Upper lobe of right lung (tissue), 1 donor: ENCODE results near the gene PODXL2. TPM values are rescaled to one million over a fixed set of nuclear protein-coding genes. Genes with fewer than 3 reads are reported as not detected.

Experiments used
- ATAC-seq: fragments of 200-7000 bp; cut with Tn5 transposase; one replicate; pipeline ENCODE4 v1.9.1; 2020; ENCODE audit warnings: mild to moderate bottlenecking, moderate library complexity
- DNase-seq: peaks from one replicate; pipeline ENCODE4 v3.0.0-alpha.2; 2020
- H3K27ac ChIP-seq: fragments of 200-600 bp; one replicate; pipeline ENCODE4 v1.8.0; 2022
- H3K27me3 ChIP-seq: fragments of 200-600 bp; one replicate; pipeline ENCODE4 v1.8.0; 2022; ENCODE audit warnings: mild to moderate bottlenecking
- H3K36me3 ChIP-seq: fragments of 200-600 bp; one replicate; pipeline ENCODE4 v1.8.0; 2022
- H3K4me1 ChIP-seq: fragments of 200-600 bp; one replicate; pipeline ENCODE4 v1.8.0; 2022
- H3K4me3 ChIP-seq: fragments of 200-600 bp; one replicate; pipeline ENCODE4 v1.8.0; 2022; ENCODE audit warnings: mild to moderate bottlenecking
- H3K9me3 ChIP-seq: fragments of 200-600 bp; one replicate; pipeline ENCODE4 v1.8.0; 2022
- intact Hi-C: fragments of 100-400 bp; cut with DNase I; formaldehyde crosslinking; loops from one replicate; pipeline ENCODE4 v1.11.0; 2022
- total RNA-seq: library from RNA; stranded (reverse); fragmentation: NEBNext Ultra II Directional; extraction: Animal tissue kit (Norgen Biotek cat#: 25700); gene quantifications from one replicate; pipeline ENCODE4 v1.2.1, GENCODE V29; 2021
- TF ChIP-seq, protein P1 (sequence below): fragments of 200-600 bp; IDR thresholded peaks from one replicate; pipeline ENCODE4 v1.8.0; 2022; ENCODE audit warnings: antibody characterized with exemption
- donor health status: DM: no; HTN: yes; CAD: no; lungs with severe emphysema.

The PODXL2 gene
- total RNA-seq, 1 donor from 2014 or later = 3.7 TPM

DNA sequence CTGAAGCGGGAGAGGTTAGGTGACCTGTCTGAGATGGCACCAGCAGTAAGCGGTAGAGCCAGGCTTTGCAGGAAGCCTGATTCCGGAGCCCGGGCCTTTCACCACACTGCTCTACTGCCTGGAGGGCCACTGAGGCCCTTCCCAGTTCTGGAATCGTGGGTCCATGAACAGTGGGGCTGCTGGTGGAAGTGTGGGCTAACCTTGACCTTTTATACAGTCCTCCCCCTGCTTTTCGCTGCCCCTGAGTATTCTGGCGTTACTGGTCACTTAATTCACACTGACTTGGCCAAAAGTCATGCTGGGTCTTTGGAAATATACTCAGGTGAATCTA is 41.2 kb downstream of the PODXL2 start:
- peaks cover 13% of the 10 kb centered on the region for H3K4me1 ChIP-seq
- peak; percentile 32 for DNase-seq
- intact Hi-C loops = no loop called here

DNA sequence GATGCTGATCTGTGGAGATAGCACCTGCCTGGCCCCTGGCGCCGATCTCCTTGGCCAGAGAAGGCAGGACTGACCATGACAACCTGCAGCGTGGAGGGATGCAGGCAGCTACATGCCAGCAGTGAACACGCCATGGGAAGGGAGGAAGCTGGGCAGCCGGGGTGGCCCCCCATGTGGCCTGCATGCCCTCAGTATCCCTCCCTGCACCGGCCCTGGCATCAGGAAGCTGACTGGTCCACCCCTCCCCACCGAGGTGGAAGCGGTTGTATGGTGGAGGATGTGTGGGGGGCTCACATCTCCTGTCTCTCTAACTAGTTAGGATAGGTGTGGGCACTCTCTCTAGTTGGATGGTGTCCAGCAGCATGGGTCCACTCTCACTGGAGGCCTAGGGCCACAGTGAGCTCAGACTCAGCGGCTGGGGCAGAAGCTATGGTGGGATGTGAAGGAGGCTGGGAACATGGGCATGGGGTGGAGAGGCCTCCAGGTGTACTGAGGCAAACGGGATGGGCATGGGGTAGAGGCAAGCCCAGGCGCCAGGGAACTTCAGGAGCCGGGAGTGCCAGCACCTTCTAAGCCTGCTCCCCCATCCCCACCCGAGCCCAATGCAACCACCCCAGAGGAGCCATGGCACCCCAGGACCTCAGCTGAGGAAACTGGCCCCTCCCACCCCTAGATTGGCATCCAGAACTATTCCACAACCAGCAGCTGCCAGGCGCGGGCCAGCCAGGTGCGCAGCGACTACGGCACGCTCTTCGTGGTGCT is 42.0 kb downstream of the PODXL2 start:
- DNase-seq (peak; percentile 63), ATAC-seq (no peak)
- intact Hi-C loops = no loop called here
- no peaks in the 10 kb centered on the region for H3K27me3 ChIP-seq
- H3K36me3 ChIP-seq = no peaks in the 10 kb centered on the region
- peaks cover 13% of the 10 kb centered on the region for H3K4me1 ChIP-seq
- H3K4me3 ChIP-seq = no peak overlapping the region
- TF ChIP-seq, protein P1, sequence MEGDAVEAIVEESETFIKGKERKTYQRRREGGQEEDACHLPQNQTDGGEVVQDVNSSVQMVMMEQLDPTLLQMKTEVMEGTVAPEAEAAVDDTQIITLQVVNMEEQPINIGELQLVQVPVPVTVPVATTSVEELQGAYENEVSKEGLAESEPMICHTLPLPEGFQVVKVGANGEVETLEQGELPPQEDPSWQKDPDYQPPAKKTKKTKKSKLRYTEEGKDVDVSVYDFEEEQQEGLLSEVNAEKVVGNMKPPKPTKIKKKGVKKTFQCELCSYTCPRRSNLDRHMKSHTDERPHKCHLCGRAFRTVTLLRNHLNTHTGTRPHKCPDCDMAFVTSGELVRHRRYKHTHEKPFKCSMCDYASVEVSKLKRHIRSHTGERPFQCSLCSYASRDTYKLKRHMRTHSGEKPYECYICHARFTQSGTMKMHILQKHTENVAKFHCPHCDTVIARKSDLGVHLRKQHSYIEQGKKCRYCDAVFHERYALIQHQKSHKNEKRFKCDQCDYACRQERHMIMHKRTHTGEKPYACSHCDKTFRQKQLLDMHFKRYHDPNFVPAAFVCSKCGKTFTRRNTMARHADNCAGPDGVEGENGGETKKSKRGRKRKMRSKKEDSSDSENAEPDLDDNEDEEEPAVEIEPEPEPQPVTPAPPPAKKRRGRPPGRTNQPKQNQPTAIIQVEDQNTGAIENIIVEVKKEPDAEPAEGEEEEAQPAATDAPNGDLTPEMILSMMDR = no peak
- H3K9me3 ChIP-seq = no peaks in the 10 kb centered on the region
- H3K27ac ChIP-seq = no peak overlapping the region

More for the DNA sequence above, 41.2 kb downstream of the PODXL2 start:
- H3K36me3 ChIP-seq = no peaks in the 10 kb centered on the region
- H3K27me3 ChIP-seq = no peaks in the 10 kb centered on the region
- TF ChIP-seq, protein P1 = no peak
- H3K27ac ChIP-seq = no peak overlapping the region
- H3K9me3 ChIP-seq = no peaks in the 10 kb centered on the region
- ATAC-seq = no peak
- H3K4me3 ChIP-seq = no peak overlapping the region

DNA sequence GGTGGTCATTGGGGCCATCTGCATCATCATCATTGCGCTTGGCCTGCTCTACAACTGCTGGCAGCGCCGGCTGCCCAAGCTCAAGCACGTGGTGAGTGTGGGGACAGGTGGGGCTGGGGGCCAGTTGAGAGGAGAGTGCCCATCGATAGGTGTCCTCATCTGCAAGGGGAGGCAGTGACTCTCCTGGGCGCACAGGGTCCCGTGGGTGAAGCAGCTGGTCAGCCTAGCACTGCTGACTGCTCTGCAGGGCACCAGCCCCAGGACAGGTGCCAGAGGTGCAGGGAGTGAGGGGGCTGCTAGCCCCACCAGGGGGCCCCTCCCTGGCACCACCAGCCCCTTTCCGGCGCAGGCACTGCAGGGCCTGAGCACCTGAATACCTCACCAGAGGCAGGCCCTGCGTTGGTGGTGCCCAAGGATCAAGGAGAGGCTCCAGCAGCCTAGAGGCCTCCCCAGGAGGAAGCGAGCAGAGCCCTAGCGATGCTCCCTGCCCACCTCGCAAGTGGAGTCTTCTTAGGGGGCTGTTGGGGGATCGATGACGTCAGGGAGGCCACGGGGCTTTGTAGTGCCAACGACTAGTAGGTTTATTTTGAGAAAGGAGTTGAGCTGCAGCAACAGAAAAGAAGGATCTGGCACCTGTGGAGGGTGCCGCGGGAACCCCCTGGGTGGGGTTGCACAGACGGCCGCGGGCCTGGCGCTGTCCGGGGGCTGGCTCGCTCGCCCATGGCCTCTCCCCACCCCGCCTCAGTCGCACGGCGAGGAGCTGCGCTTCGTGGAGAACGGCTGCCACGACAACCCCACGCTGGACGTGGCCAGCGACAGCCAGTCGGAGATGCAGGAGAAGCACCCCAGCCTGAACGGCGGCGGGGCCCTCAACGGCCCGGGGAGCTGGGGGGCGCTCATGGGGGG is 42.8 kb downstream of the PODXL2 start:
- intact Hi-C loops = no loop called here
- Histone ChIP-seq H3K9me3 (no peaks in the 10 kb centered on the region), H3K27me3 (no peaks in the 10 kb centered on the region), H3K4me1 (peaks cover 13% of the 10 kb centered on the region), H3K27ac (peak overlapping the region; percentile 95), H3K4me3 (peak overlapping the region; percentile 91), H3K36me3 (peaks cover 6% of the 10 kb centered on the region)
- peak; percentile 72 for DNase-seq
- TF ChIP-seq, protein P1 = no peak
- ATAC-seq = peak; percentile 18

DNA sequence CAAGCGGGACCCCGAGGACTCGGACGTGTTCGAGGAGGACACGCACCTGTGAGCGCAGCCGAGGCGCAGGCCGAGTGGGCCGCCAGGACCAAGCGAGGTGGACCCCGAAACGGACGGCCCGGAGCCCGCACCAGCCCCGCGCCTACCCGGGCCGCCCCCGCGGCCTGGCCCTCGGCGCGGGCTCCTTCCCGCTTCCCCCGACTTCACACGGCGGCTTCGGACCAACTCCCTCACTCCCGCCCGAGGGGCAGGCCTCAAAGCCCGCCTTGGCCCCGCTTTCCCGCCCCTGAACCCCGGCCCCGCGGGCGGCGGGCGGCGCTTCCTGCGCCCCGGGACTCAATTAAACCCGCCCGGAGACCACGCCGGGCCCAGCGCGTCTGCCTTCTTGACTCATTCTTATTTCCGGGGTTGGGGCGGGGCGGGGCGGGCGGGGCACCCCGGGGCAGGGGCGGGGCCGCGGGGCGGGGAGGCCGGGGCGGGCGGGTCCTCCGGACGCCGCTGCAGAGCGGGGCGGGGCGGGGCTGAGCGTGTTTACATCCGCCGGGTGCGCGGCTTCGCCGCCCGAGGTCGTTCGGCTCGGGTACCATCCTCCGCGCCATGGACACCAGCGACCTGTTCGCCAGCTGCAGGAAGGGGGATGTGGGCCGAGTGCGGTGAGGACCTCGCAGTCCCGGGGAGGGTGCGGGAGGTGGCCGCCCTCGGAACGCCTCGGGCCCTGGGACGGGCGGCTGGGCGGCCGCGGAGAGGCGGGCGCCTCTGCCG is 43.6 kb downstream of the PODXL2 start, which contains the start of gene ABTB1:
Gene ABTB1 (plus strand): TSS at position 524 of the 762 bp plus-strand sequence. CDS start 74 bp downstream, at position 598.
- Histone ChIP-seq H3K36me3 (peaks cover 14% of the 10 kb centered on the region), H3K27ac (peak within 1 kb of the TSS; percentile 95), H3K27me3 (no peaks in the 10 kb centered on the region), H3K9me3 (no peaks in the 10 kb centered on the region), H3K4me1 (peaks cover 13% of the 10 kb centered on the region), H3K4me3 (peak within 1 kb of the TSS; percentile 91)
- DNase-seq (peak; percentile 96), ATAC-seq (peak; percentile 90)
- intact Hi-C loops = no loop called here
- TF ChIP-seq, protein P1 = no peak
